HG02884 (cell line): ENCODE measurements around the gene DBF4B.
"Not testable (repeated sequence)": the region's sequence is repeated elsewhere in the genome, so short reads cannot be mapped to it uniquely, and the experiment has no call there.

Source experiments
- ATAC-seq: cut with Tn5 transposase; IDR thresholded peaks from one replicate; pipeline ENCODE4 v1.9.1; 2021; ENCODE audit warnings: mild to moderate bottlenecking, moderate library complexity; ENCODE audit not compliant: unreplicated experiment

The DBF4B gene, protein sequence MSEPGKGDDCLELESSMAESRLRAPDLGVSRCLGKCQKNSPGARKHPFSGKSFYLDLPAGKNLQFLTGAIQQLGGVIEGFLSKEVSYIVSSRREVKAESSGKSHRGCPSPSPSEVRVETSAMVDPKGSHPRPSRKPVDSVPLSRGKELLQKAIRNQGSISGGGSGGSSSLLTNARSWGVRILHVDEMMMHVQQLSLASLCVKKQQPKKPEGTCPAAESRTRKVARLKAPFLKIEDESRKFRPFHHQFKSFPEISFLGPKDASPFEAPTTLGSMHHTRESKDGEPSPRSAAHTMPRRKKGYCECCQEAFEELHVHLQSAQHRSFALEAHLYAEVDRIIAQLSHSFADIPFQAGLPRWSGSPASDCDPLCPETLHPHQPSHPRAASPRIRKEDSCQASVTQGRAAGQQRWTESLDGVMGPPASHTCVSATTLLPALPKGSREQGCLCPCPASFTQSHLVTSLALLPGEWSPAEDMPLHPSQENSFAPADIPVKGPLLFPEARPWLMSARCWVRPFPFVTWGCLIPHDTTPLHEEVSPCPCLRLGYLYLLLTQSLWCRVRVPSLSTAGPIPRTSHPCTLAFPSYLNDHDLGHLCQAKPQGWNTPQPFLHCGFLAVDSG

DNA sequence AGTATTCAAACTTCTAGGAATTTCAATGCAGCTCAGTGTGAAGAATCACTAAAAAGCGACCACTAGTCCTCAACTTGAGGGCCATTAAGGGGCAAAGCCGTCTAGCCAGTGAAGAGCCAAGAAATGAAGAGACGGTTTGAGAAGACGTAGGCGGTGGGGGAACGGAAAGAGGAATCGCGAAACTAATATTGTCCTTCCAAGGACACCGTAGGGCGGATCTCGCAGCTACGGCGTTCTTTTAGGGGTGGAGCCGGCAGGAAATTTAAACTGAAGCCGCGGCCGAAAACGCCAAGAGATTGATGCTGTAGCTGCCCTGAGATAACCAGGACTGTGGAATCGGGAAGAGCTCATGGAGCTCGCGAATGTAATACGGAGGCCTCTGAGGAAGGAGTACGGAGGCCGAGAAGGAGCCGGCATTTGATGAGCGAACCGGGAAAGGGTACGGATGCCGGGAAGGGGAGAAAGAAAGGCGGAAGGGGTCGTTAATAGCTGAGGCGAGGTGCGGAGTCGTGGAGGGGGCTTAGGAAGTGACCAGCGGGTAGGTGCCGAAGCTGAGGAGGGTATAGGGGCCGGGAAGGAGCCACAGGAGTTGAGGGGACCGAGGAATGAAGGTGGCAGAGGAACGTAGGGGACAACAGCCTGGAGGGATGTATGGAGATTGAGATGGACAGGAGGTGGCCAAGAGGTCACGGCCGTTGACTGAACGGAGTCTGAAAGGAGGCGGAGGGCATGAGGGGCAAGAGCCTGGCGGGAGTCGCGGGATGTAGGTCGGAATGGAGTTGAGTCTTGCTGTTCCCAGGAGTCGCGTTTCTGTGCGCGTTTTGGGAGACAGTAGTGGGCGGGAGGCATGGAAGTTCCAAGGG lies at the start of gene DBF4B:
TSS of gene DBF4B (plus strand) at position 265 of the 863 bp plus-strand sequence. CDS start at position 421, 156 bp downstream.
- ATAC-seq: no peak

DNA sequence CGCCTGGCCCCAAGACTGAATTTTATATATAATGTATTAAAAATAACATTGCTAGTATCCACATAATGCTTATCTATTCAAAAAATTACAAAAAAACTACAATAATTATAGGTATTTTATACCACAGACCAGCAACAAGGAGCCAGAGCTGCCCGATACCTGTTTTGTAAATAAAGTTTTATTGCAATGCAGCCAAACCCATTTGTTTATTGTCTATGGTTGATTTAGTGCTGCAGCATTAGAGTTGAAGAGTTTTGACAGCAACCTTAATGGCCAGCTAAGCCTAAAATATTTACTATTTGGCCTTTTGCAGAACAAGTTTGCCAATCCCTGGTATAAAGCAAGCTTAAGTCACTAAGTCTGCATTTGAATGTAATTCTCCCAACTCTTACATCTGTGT lies 46.6 kb upstream of the DBF4B start:
- no peak for ATAC-seq

- ATAC-seq: no peak
Measured at GRCh38 chr17:44663095-44663494, 45.4 kb upstream of the DBF4B start.

DNA sequence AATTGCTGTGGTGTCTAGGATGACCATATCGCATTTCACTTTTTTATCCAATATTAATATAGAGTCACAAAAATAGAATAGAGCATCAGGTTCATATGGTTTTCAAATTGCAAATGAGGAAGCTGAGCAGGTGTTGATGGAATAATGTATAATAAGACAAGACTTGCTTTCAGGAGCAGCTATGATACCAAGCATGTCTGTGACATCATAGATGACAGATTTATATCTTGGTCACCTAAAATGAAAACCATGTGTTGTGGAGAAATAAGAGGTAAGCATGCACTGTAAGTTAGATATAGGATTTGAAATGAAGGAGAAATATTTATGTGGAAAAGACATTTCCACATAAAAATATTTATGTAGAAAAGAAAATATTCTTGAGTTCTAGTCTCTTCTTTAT lies 43.6 kb upstream of the DBF4B start:
- no peak for ATAC-seq

- no peak for ATAC-seq
Measured at GRCh38 chr17:44666006-44666405, 42.5 kb upstream of the DBF4B start.

- no peak for ATAC-seq
Measured at GRCh38 chr17:44672479-44673093, 35.9 kb upstream of the DBF4B start.

- ATAC-seq: no peak
Measured at GRCh38 chr17:44673893-44674292, 34.6 kb upstream of the DBF4B start.

DNA sequence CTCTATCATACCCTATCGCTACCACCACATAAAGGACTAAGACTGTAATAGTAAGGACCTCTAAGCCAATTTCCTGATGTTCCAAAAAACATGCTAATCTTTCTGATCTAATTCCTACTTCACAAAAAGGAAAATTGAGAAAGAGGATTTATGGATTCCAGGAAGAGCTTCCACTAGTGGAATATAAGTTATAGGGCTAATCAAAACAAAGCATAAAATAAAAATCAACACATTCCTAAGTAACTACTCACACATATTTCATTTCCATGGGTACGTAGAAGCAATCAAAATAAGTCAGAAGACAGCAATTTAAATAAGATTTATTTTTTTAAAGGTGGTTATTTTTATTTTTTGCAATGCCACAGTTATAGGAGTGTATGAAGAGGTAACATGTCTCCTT lies 31.3 kb upstream of the DBF4B start:
- ATAC-seq: no peak

DNA sequence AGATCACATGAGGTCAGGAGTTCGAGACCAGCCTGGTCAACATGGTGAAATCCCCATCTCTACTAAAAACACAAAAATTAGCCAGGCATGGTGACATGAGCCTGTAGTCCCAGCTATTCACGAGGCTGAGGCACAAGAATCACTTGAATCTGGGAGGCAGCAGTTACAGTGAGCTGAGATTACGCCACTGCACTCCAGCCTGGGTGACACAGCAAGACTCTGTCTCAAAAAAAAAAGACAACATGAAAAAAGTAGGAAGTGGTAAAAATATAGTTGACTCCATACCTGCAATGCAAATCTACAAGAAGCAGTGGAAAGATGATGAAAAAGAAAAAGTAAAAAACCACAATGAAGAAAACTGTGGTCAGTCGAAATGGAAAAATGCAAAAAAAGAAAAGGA lies 25.2 kb upstream of the DBF4B start:
- ATAC-seq: not testable (repeated sequence)

- no peak for ATAC-seq
Measured at GRCh38 chr17:44687756-44688155, 20.7 kb upstream of the DBF4B start.

DNA sequence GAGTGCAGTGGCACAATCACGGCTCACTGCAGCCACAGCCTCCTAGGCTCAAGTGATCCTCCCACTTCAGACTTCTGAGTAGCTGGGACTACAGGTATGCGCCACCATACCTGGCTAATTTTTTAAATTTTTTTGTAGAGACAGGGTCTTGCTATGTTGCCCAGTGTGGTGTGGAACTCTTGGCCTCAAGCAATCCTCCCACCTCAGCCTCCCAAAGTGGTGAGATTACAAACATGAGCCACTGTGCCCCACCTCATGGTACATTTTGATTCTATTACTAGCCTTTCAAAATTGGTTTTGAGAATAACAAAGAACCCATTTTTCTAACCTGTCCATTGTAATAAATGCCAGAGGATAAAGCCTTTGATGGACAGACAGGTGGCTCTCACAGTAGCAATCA lies 20.3 kb upstream of the DBF4B start:
- ATAC-seq: no peak

DNA sequence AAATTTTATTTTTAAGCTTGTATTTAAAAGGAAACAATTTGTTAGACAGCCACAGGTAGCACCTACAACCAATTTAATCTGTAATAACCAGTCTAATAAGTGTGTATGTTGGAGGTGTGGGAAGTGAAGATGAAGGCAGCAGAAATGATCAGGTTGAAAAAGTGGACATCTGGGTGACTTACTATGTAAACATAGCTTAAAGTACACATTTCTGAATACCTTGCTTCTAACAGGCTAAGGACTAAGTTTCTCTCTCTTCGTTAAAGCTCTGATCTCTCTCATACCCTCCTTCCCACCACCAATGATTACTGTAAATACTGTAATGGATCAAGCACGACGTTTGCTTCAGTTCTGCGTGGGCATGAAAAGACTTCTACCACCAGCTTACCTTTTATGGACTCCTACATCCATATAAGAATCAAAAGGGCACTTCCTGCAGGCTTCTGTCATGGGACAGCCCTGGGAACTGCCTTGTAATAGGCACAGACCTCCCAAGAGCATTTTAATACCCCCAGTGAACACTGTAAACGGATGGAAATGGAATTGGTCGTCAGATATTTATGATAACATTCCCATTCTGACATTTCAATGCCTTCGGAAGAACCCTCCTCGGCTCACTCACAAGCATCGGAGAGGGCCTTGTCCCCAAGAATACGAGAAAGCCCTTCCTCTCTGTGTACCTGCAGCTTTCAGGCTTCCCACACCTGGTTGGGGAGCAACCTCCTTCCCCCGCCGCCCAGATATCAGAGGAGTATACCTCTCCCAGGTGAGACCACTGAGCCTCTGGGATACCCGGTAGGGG lies 19.6 kb upstream of the DBF4B start:
- no peak for ATAC-seq

DNA sequence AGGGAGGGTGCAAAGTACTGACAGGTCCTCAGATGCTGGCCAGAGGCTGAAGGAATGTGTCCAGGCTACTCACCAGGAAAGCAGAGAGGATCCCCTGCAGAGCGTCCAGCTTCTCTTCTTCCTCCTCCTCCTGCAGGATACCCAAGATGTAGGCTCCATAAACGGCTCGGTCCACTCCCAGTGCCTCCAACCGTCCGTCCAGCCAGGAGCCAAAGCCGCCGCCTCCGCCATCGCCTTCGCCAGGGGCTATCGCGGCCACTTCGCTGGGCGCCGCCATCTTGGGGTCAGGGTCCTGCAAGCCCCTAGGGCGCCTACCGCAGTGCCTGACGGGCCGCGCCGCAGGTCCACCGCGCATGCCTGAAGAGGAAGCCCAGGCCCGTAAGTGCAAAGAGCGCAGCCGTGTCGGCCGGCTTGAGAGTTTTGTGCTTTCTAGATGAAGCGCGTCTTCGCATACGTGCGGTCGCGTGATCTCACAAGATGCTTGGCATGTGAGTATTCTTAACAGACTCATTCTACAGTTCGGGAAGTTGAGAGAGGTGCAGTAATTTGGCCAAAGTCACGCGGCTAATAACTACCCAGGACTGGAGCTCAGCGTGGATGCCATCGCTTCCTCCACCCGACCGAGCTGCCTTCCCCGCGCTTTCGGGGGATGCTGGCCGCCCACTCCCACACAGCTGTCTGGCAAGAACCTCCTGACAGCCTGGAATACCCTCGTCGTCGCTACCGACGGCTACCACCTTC lies 18.8 kb upstream of the DBF4B start, which contains the start of gene CCDC43:
TSS of gene CCDC43 (minus strand) at position 300 of the 741 bp plus-strand sequence. CDS start at position 277, 23 bp downstream.
- no peak for ATAC-seq

GRCh38 chr17:44690746-44691306 lies 17.6 kb upstream of the DBF4B start:
- not testable (repeated sequence) for ATAC-seq

- no peak for ATAC-seq
Measured at GRCh38 chr17:44693609-44694008, 14.9 kb upstream of the DBF4B start.

DNA sequence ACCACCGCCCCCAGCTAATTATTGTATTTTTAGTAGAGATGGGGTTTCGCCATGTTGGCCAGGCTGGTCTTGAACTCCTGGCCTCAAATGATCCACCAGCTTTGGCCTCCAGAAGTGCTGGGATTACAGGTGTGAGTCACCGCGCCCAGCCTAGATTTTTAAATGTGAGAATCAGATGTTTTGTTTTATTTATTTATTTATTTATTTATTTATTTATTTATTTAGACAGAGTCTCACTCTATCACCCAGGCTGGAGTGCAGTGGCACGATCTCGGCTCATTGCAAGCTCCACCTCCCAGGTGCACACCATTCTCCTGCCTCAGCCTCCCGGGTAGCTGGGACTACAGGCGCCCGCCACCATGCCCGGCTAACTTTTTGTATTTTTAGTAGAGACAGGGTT lies 8.2 kb upstream of the DBF4B start:
- not testable (repeated sequence) for ATAC-seq

DNA sequence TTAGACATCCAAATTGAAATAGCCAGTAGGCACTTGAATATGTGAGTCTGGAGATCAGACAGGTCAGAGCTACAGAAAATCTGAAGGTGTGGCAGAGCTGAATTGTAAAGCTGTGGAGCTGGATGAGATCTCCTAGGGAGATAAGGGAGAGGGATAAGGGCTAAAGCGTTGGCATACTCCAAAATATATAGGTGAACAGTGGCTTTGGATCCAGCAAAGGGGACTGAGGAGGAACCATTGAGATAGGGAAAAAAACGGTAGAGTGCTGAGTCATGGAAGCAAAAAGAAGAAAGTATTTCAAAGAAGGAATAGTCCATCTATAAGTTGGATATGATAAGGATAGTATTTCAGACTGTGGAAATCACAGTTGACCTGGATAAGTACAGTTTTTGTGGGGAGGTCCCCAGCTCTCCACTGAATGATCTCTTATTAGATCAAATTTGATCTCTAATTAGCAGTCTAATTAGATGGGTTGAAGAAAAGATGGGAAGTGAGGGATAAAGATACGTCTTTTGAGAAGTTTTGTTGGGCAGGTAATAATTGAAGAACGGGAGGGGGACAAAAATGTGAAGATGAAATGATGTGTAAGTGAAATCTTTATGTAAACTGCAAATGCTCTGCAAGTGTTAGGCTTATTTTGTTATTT lies 587 bp upstream of the DBF4B start:
- no peak for ATAC-seq

- no peak for ATAC-seq
Measured at GRCh38 chr17:44719444-44719843, 11.0 kb downstream of the DBF4B start.

DNA sequence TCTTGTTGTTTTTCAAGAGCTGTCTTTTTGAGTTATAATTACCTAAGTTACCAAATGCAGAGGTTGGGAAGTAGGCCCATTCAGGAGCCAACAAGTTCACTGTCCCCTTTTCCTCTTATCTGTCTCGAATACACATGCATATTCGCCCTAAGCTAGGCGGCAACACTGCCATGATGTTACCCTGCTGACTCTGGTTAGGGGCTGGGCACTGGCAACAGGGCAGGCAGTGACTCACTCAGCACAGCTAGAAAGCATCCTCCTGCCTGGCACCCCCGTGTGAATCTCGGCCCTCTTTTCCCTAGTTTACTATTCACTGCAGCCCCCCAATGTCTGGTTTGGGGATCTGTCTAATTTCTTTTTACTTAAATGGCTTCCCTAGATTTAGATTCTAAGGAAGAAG lies 13.8 kb downstream of the DBF4B start:
- ATAC-seq: no peak
